Right lobe of liver (tissue), 6 donors: ENCODE results near the gene ZNF862. TPM values are rescaled to one million over a fixed set of nuclear protein-coding genes. Genes with fewer than 3 reads are reported as not detected.

Experiments used
- ATAC-seq, 4 donors: fragments of 200-7000 bp; cut with Tn5 transposase; one replicate each; pipeline ENCODE4 v1.9.1; 2020; ENCODE audit warnings: mild to moderate bottlenecking in 4 of 4, moderate library complexity in 4 of 4
- DNase-seq, 3 donors: peaks; one replicate each; pipeline ENCODE4 v3.0.0-alpha.2; 2020
- H3K27ac ChIP-seq, 3 donors: fragments of 200-600 bp; one replicate each; pipeline ENCODE4 v1.8.0; 2022
- H3K27me3 ChIP-seq, 2 donors: fragments of 200-600 bp; one replicate each; pipeline ENCODE4 v1.8.0; 2022
- H3K36me3 ChIP-seq, 4 donors: fragments of 200-600 bp; sonication (generic) in 1 of 4; one replicate each; pipeline versions ENCODE4 v1.5.1 to v1.8.0; 2017 to 2022; ENCODE audit warnings: control low read depth in 1 of 4
- H3K4me1 ChIP-seq, 4 donors: fragments of 200-600 bp; sonication (generic) in 1 of 4; one replicate each; pipeline versions ENCODE4 v1.5.1 to v1.8.0; 2017 to 2022; ENCODE audit warnings: control low read depth in 1 of 4
- H3K4me3 ChIP-seq, 3 donors: fragments of 200-600 bp; one replicate each; pipeline ENCODE4 v1.8.0; 2022
- H3K9me3 ChIP-seq, 4 donors: fragments of 200-600 bp; sonication (generic) in 1 of 4; one replicate each; pipeline versions ENCODE4 v1.5.1 to v1.8.0; 2017 to 2022; ENCODE audit warnings: control low read depth in 1 of 4
- POLR2A ChIP-seq: fragments of 450-650 bp; IDR thresholded peaks from one replicate; pipeline ENCODE4 v1.6.1; 2017; ENCODE audit warnings: antibody characterized with exemption, mild to moderate bottlenecking
- WGBS: methylation state at CpG from one replicate; pipeline ENCODE4 v1.1.6; 2018; ENCODE audit warnings: low coverage, low lambda C conversion rate; ENCODE audit not compliant: insufficient coverage; ENCODE audit errors: missing lambda C conversion rate; 5-methylcytosine and 5-hydroxymethylcytosine counted together
- intact Hi-C, 2 donors: fragments of 100-400 bp; cut with DNase I; formaldehyde crosslinking; loops; one replicate each; pipeline versions ENCODE4 v1.11.2 to v1.14.1; 2022
- total RNA-seq, 6 experiments: library from RNA; depleted of rRNA in 2 of 6; stranded (reverse); fragments of >200 nt in 2 of 6; fragmentation: NEBNext Ultra II Directional in 3 of 6; extraction: Animal tissue kit (Norgen Biotek cat#: 25700) in 3 of 6; gene quantifications; one replicate each; pipeline versions ENCODE4 v1.1.0 to v1.2.4, GENCODE V29; 2016 to 2023
- TF ChIP-seq, protein P1 (sequence below), 4 donors: fragments of 200-600 bp in 3 of 4; fragments of 450-650 bp in 1 of 4; IDR thresholded peaks; one replicate each; pipeline versions ENCODE4 v1.5.1 to v1.8.0; 2016 to 2022; ENCODE audit warnings: antibody characterized with exemption in 4 of 4, mild to moderate bottlenecking in 2 of 4
- donor health status: DM: no; HTN: yes; CAD: no.
- donor health status: DM: no; HTN: no; CAD: no.
- donor health status: DM: no; HTN: no; CAD: no.
- donor health status: DM: no; HTN: yes; CAD: no.
- donor health status: DM: no; HTN: yes; CAD: no.

ZNF862 gene
- total RNA-seq, 6 experiments from 2014 or later: 2.5 to 11.3 (median 7.1) TPM

DNA sequence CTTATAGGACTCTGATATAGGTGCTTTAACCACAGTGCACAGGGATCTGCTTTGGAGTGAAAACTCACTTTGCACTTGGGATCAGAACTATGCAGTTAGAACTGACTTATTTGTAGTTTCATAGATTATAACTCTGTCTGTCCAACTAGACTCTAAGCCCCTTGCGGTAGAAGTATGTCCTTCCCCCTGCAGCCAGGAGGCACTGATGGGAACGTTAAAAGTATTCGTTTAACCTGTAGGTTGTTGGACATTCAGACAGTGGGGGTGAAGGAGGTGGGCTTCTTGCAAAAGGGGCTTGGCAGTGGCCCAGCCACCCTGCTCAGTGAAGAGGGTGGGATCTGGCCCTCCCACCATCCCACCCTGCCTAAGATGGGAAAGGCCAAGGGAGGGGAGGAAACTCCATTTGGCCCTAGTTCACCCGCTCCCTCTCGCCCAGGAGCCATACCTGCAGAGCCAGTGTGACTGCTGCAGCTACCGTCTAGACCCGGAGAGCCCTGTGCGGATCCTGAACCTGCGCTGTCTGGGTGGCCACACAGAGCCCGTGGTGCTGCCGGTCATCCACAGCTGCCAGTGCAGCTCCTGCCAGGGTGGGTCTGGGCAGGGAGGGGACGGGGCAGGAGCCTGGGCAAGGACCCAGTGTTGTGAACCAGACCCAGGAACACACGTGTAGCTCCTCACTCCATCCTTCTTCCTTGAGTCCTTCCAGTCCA lies 5.7 kb upstream of the ZNF862 start:
- Histone ChIP-seq H3K4me1 (no peaks in the 10 kb centered on the region), H3K9me3 (no peaks in the 10 kb centered on the region), H3K4me3 (no peak overlapping the region), H3K27me3 (no peaks in the 10 kb centered on the region), H3K36me3 (no peaks in the 10 kb centered on the region), H3K27ac (no peak overlapping the region)
- 39% methylated on average over 3 of the region's 13 CpGs for WGBS
- no peak for ATAC-seq
- no peak for TF ChIP-seq POLR2A
- TF ChIP-seq, protein P1, sequence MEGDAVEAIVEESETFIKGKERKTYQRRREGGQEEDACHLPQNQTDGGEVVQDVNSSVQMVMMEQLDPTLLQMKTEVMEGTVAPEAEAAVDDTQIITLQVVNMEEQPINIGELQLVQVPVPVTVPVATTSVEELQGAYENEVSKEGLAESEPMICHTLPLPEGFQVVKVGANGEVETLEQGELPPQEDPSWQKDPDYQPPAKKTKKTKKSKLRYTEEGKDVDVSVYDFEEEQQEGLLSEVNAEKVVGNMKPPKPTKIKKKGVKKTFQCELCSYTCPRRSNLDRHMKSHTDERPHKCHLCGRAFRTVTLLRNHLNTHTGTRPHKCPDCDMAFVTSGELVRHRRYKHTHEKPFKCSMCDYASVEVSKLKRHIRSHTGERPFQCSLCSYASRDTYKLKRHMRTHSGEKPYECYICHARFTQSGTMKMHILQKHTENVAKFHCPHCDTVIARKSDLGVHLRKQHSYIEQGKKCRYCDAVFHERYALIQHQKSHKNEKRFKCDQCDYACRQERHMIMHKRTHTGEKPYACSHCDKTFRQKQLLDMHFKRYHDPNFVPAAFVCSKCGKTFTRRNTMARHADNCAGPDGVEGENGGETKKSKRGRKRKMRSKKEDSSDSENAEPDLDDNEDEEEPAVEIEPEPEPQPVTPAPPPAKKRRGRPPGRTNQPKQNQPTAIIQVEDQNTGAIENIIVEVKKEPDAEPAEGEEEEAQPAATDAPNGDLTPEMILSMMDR (IDR thresholded peaks at IDR 0.05): no peak
- no peak for DNase-seq
- intact Hi-C loops: no loop called here

DNA sequence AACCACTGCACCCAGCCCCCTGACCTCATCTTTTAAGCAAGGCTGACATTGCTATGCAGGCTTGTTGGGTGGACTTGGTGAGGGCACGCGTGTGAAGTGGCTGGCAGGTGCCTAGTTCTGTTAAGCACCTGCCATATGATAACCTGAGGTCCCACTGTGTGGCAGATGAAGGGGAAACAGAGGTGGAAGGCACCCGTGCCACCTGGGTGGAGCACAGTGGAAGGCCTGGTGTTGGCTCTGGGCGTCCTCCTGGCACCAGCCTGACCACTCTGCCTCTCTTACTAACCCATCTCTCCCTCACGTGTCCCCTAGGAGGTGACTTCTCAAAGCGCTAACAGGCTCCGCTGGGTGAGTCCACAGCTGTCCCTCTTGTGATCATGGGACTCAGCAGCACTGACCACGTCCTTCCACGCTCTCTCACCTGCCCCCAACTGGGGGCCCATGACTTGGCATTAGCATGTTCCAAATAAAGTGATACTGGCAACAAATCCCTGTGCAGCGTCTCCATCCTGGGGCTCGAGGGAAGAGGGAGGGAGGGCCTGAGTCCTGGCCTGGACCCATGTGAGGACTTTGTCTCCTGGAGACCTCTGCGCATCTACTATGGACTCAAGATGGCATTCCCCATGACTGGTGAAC lies 4.6 kb upstream of the ZNF862 start:
- TF ChIP-seq, protein P1 (IDR thresholded peaks at IDR 0.05): no peak
- TF ChIP-seq POLR2A: no peak
- H3K36me3 ChIP-seq: no peaks in the 10 kb centered on the region
- H3K4me3 ChIP-seq: no peak overlapping the region
- ATAC-seq: no peak
- H3K27me3 ChIP-seq: no peaks in the 10 kb centered on the region
- peaks cover 0 to 4% (median 0%) of the 10 kb centered on the region in 4 donors for H3K4me1 ChIP-seq
- H3K27ac ChIP-seq: no peak overlapping the region
- no peaks in the 10 kb centered on the region for H3K9me3 ChIP-seq
- DNase-seq: no peak
- 86% methylated on average over 6 of the region's 12 CpGs for WGBS
- intact Hi-C loops: no loop called here

DNA sequence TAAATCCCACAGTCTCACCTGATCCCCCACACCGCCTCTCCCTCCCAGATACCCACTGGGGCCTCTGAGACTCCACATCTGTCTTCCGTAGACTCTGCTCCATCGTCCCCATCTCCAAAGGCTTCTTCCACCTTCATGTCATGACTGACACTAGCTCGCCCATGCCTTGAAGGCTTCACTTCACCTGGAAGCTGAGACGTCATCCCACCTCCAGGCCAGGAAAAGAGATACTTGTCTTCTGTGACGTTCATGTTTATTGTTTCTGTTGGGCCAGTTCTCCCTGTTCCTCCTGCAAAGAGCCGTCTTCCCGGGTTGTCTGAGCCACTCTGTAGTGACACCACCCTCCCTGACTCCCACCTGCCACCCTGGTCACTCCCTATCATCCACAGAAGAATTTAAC lies 3.6 kb upstream of the ZNF862 start:
- Histone ChIP-seq H3K27me3 (no peaks in the 10 kb centered on the region), H3K9me3 (no peaks in the 10 kb centered on the region), H3K36me3 (no peaks in the 10 kb centered on the region), H3K27ac (no peak overlapping the region), H3K4me1 (peaks cover 0 to 5% (median 2%) of the 10 kb centered on the region in 4 donors), H3K4me3 (no peak overlapping the region)
- DNase-seq: no peak
- intact Hi-C loops: no loop called here
- TF ChIP-seq, protein P1 (IDR thresholded peaks at IDR 0.05): no peak
- TF ChIP-seq POLR2A: no peak
- no peak for ATAC-seq
- WGBS: 64% methylated on average over 7 of the region's 8 CpGs

DNA sequence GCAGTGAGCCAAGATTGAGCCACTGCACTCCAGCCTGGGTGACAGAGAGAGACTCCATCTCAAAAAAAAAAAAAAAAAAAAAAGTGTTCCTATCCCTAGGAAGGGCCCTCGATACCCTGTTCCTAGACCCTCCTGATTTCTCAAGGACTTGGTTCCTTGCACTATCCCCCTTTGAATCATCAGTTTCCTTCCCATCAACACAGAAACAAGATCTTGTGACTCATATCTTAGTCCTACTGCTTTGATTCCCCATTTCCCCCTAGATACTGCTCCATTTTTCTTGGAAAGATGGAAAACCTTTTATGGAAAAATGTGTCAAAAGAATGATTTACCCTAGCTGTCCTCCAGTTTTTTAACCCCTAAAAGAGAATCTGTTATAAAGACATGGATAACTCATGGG lies 1.7 kb upstream of the ZNF862 start:
- TF ChIP-seq, protein P1 (IDR thresholded peaks at IDR 0.05): no peak
- TF ChIP-seq POLR2A: no peak
- no peak for DNase-seq
- Histone ChIP-seq H3K27me3 (no peaks in the 10 kb centered on the region), H3K4me1 (peaks cover 0 to 5% (median 2%) of the 10 kb centered on the region in 4 donors), H3K36me3 (no peaks in the 10 kb centered on the region), H3K9me3 (no peaks in the 10 kb centered on the region), H3K27ac (no peak overlapping the region), H3K4me3 (no peak overlapping the region)
- intact Hi-C loops: no loop called here
- 33% methylated on average over 1 of the region's 1 CpG for WGBS
- ATAC-seq: no peak
